Choroid plexus epithelial cell (primary cell): Measurements from ENCODE around the gene CBX8.

ENCODE experiments used
- DNase-seq: peaks from one replicate; pipeline ENCODE4 v3.0.0-alpha.2; 2010; ENCODE audit warnings: low read depth
- H3K4me3 ChIP-seq: 2 replicates; pipeline ENCODE4 v1.5.1; 2011; ENCODE audit warnings: low read depth, mild to moderate bottlenecking, control low read depth, low read length, moderate library complexity
- TF ChIP-seq, protein P1 (sequence below): conservative IDR thresholded peaks from 2 replicates; pipeline ENCODE4 v1.5.1; 2011; ENCODE audit warnings: low read depth, mild to moderate bottlenecking, control low read depth, inconsistent platforms, low read length, moderate library complexity

Gene CBX8

DNA sequence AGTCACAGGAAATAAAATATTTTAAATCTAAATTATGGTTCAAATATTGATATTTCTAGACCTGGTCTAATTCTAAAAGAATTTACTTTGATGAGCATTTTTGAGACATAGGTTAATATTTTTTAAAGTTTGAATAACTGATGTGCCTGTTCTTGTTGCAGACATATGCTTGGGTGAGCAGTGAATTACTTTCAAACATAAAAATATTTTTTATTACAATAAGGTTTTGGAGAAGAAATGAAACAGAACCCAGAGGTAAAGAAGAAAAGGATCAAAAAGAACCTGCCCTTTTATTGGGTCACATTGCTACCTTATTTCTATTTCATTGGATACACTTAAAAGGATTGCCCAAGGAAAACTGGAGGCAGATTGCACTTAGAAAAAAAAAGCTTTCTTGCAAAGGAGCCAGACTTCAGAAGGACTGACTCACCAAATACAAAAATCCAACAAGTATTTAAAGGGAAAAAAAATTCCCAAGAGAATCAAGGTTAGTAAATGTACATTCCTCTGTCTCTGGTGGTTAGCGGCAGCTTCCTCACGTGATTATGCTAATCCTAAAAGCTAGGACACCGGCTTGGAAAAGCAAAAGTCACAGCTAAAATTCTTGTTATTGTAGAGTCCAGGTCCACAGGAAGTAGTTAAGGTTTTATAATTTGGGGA, 47.6 kb downstream of the CBX8 start:
- DNase-seq = peak; percentile 75
- TF ChIP-seq, protein P1, sequence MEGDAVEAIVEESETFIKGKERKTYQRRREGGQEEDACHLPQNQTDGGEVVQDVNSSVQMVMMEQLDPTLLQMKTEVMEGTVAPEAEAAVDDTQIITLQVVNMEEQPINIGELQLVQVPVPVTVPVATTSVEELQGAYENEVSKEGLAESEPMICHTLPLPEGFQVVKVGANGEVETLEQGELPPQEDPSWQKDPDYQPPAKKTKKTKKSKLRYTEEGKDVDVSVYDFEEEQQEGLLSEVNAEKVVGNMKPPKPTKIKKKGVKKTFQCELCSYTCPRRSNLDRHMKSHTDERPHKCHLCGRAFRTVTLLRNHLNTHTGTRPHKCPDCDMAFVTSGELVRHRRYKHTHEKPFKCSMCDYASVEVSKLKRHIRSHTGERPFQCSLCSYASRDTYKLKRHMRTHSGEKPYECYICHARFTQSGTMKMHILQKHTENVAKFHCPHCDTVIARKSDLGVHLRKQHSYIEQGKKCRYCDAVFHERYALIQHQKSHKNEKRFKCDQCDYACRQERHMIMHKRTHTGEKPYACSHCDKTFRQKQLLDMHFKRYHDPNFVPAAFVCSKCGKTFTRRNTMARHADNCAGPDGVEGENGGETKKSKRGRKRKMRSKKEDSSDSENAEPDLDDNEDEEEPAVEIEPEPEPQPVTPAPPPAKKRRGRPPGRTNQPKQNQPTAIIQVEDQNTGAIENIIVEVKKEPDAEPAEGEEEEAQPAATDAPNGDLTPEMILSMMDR = no peak
- H3K4me3 ChIP-seq = no peak overlapping the region

- no peak overlapping the region for H3K4me3 ChIP-seq
- no peak for DNase-seq
- TF ChIP-seq, protein P1 = no peak
Observed at GRCh38 chr17:79748295-79749099, 48.4 kb downstream of the CBX8 start.

GRCh38 chr17:79747508-79748294, 49.2 kb downstream of the CBX8 start:
- H3K4me3 ChIP-seq = no peak overlapping the region
- no peak for DNase-seq
- TF ChIP-seq, protein P1 = no peak

DNA sequence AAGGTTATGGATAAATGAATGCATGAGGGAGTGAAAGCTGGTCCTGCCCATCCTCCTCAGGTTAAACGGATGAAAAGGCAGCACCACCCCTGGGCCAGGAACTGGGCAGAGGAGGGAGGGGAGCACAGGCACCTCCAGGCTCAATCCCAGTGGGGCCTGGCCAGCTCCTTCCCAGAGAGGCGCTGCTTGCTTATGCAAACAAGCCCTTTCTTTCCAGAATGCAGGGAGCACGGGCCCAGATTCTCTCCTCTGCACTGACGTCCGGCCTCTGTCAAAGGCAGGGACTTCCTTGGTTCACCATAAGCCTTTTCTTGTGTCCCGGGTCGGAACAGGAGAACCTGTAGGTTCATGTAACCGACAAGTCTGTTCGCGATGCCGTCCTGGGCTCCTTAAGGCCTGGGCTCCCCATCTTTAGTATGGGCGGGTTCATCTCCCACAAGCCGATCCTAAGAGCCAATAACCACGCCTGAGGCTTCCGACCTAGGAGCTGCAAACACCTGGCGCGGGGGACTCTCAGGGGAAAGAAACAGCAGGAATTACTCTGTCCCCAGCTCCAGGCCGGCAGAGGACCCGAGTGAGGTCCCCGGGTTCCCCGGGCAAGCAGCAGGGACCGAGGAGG, 49.9 kb downstream of the CBX8 start:
- peak; percentile 5 for DNase-seq
- TF ChIP-seq, protein P1 = no peak
- H3K4me3 ChIP-seq = no peak overlapping the region

DNA sequence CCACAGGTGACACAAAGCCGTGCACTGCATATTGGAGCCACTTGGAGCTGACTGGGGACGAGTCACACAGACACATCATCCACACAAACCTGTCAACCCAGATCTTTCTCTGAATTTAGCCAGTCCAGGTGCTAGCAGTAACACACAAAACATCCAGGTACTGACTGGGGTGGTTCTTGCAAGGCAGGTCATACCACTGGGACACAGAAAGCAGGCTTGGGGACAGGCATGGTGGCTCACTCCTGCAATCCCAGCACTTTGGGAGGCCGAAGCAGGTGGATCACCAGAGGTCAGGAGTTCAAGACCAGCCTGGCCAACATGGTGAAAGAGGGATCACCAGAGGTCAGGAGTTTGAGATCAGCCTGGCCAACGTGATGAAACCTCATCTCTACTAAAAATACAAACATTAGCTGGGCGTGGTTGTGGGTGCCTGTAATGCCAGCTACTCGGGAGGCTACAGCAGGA, 51.2 kb downstream of the CBX8 start:
- TF ChIP-seq, protein P1 = no peak
- no peak for DNase-seq
- no peak overlapping the region for H3K4me3 ChIP-seq

GRCh38 chr17:79743614-79744013, 53.3 kb downstream of the CBX8 start:
- H3K4me3 ChIP-seq = no peak overlapping the region
- no peak for DNase-seq
- TF ChIP-seq, protein P1 = no peak
